HTERT RPE-1 (cell line): Measurements from ENCODE around the gene CALHM4.
"Not testable (repeated sequence)": the region's sequence is repeated elsewhere in the genome, so short reads cannot be mapped to it uniquely, and the experiment has no call there.

Source experiments
- in situ Hi-C: fragments of 300-500 bp; cut with MboI; formaldehyde crosslinking; loops from 4 replicates; pipeline ENCODE4 v1.14.3; 2020; ENCODE audit warnings: low sequenced_read_pairs

CALHM4 gene

GRCh38 chr6:116572162-116572561 lies 18.6 kb downstream of the CALHM4 start:
- in situ Hi-C loops: no loop called here

DNA sequence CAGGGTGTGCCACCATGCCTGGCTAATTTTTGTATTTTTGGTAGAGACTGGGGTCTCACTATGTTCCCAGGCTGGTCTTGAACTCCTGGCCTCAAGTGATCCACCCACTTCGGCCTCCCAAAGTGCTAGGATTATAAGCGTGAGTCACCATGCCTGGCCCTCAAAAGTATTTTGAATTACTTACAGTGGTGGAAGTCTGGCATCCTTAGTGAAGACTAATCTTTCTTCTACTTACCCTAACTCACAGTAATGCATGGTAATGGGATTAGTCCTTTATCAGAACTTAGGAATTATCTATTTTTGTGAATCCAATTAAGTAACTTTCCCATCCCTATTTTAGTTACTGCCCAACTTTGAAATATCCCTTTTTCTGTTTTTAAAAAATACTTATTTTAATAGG lies 21.7 kb downstream of the CALHM4 start:
- in situ Hi-C loops: no loop called here

- in situ Hi-C loops: no loop called here
Observed at GRCh38 chr6:116577486-116577885, 23.9 kb downstream of the CALHM4 start.

GRCh38 chr6:116578335-116578734 lies 24.8 kb downstream of the CALHM4 start:
- in situ Hi-C loops: no loop called here

DNA sequence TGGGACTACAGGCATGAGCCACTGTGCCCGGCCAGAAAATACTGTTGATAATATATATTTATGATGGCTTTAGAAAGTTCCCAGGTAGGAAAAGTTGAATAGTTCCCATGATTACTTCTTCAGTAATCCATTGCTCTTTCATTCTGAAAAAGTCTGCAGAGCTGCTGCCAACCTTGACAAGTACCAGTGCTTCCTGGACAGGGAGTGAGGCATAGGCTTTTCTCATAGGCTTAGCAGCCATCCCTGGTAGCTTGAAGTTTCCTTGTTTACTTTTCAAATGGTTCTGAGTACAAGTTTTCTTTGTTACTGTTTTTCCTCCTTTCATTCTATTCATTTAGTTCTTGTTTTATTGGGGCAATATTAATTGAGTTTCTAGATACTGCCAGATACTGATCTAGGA lies 25.6 kb downstream of the CALHM4 start:
- in situ Hi-C loops: no loop called here

- in situ Hi-C loops: no loop called here
Observed at GRCh38 chr6:116580198-116580597, 26.6 kb downstream of the CALHM4 start.

DNA sequence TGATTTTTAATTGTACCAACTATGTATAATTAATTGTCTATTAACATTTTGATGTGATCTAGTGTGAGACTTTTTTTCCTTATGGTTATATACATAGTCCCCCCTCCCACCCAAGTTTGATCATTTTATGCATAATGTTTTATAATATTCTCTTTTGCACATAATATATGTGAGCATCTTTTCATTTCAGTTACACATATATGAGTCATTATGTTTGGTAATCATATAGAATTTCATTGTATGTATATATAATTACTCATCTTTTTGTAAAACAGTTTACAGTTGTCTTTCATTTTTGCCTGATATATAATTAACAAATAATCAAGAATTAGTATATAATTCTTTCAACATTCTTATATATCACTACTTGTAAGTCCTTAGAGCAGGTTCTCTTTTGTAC lies 32.7 kb downstream of the CALHM4 start:
- in situ Hi-C loops: no loop called here

DNA sequence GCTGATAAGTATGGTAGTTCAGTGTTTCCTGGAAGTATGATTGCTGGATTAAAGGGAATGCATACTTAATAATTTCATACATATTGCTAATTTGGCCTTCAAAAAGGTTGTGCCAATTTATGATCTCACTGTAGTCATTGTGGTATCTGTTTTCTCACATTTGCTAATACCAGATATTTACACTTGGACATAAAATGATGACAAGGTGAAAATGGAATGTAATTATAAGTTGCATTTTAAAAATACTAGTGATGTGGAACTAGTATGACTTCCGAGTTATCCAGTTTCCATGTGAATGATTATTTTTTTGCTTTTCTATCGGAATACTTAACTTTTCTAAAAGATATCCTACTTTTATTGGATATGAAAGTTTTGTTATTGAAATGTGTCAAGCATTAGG lies 33.2 kb downstream of the CALHM4 start:
- in situ Hi-C loops: no loop called here

DNA sequence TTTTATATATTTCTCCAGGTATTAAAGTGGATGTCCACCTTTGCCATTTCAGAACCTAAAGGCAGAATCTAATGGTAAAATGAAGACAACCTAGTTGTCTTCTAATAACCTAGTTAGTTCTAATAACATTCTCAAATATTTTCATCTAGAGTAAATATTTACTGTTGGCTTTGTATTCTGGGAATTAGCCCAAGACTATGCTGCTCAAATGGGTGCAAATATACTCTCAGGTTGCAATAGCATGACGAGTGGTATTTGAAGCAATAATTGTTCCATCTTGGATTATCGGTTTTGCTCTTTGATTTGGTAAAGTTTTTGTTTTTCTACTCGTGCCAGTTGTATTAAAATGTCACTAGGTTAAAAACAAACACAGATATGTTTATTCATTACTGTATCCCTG lies 41.7 kb downstream of the CALHM4 start:
- in situ Hi-C loops: no loop called here

GRCh38 chr6:116596815-116597214 lies 43.3 kb downstream of the CALHM4 start:
- in situ Hi-C loops: no loop called here

DNA sequence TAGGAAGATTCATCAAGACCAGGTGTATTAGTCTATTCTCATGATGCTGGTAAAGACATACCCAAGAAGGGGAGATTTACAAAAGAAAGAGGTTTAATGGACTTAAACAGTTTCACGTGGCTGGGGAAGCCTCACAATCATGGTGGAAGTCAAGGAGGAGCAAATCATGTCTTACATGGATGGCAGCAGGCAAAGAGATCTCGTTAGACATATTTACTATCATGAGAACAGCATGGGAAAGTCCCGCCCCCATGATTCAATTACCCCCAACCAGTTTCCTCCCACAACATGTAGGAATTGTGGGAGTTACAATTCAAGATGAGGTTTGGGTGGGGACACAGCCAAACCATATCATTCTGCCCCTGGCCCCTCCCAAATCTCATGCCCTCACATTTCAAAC lies 50.4 kb downstream of the CALHM4 start:
- in situ Hi-C loops: not testable (repeated sequence)

DNA sequence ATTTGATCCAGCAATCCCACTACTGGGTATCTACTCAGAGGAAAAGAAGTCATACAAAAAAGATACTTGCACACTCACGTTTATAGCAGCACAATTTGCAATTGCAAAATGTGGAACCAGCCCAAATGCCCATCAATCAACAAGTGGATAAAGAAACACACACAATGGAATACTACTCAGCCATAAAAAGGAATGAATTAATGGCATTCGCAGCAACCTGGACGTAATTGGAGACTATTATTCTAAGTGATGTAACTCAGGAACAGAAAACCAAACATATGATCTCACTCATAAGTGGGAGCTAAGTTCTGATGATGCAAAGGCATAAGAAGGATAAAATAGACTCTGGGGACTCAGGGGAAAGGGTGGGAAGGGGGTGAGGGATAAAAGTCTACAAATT lies 51.3 kb downstream of the CALHM4 start:
- in situ Hi-C loops: not testable (repeated sequence)

DNA sequence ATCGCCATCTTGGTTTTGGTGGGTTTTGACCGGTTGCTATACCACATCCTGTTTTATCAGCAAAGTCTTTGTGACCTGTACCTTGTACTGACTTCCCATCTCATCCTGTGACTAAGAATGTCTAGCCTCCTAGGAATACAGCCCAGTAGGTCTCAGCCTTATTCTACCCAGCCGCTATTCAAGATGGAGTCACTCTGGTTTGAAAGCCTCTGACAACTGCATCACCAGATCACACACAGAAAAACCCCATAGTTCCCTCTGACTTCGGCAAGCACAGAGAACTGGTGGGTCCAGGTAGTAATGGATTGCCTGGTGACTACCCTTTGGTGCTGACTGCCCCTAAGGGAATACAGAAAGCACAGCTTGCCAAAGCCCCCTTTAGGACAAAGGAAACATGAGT lies 52.4 kb downstream of the CALHM4 start:
- in situ Hi-C loops: no loop called here
